NCI-H446 treated with DMSO at 0.1 percent for 48 hours (cell line): ENCODE measurements around the gene DEPDC7.
"Not testable (repeated sequence)": the region's sequence is repeated elsewhere in the genome, so short reads cannot be mapped to it uniquely, and the experiment has no call there.

Experiments used
- DNase-seq: peaks from one replicate; lab custom pipeline; 2025; lab: John Stamatoyannopoulos, UW

The DEPDC7 gene

GRCh38 chr11:33015621-33016551 lies at the start of gene DEPDC7:
Gene DEPDC7, plus strand, starts transcription at chr11:33015878. Its CDS starts 78 bp downstream, at chr11:33015956.
- peak; percentile 91 for DNase-seq

- DNase-seq, result no peak
Measured at GRCh38 chr11:32968541-32968940, 47.1 kb upstream of the DEPDC7 start.

GRCh38 chr11:32972233-32972632 lies 43.4 kb upstream of the DEPDC7 start:
- not testable (repeated sequence) for DNase-seq

GRCh38 chr11:32972781-32973180 lies 42.9 kb upstream of the DEPDC7 start:
- DNase-seq, result no peak

GRCh38 chr11:32982626-32983025 lies 33.1 kb upstream of the DEPDC7 start:
- DNase-seq, result no peak

GRCh38 chr11:32983506-32983905 lies 32.2 kb upstream of the DEPDC7 start:
- no peak for DNase-seq

GRCh38 chr11:32985600-32985999 lies 30.1 kb upstream of the DEPDC7 start:
- DNase-seq, result no peak

- DNase-seq, result no peak
Measured at GRCh38 chr11:32987851-32988250, 27.8 kb upstream of the DEPDC7 start.

GRCh38 chr11:32990481-32990880 lies 25.2 kb upstream of the DEPDC7 start:
- DNase-seq, result no peak

- no peak for DNase-seq
Measured at GRCh38 chr11:32991427-32991826, 24.3 kb upstream of the DEPDC7 start.

- no peak for DNase-seq
Measured at GRCh38 chr11:32991898-32992297, 23.8 kb upstream of the DEPDC7 start.

GRCh38 chr11:33000181-33000580 lies 15.5 kb upstream of the DEPDC7 start:
- no peak for DNase-seq

GRCh38 chr11:33001281-33001680 lies 14.4 kb upstream of the DEPDC7 start:
- no peak for DNase-seq

GRCh38 chr11:33001751-33002542 lies 13.7 kb upstream of the DEPDC7 start:
- DNase-seq, result no peak

GRCh38 chr11:33005175-33005574 lies 10.5 kb upstream of the DEPDC7 start:
- no peak for DNase-seq

- no peak for DNase-seq
Measured at GRCh38 chr11:33006010-33006409, 9.7 kb upstream of the DEPDC7 start.

- no peak for DNase-seq
Measured at GRCh38 chr11:33013755-33014154, 1.9 kb upstream of the DEPDC7 start.

- no peak for DNase-seq
Measured at GRCh38 chr11:33016654-33017053, 976 bp downstream of the DEPDC7 start.

- no peak for DNase-seq
Measured at GRCh38 chr11:33017478-33017877, 1.8 kb downstream of the DEPDC7 start.

GRCh38 chr11:33017965-33018364 lies 2.3 kb downstream of the DEPDC7 start:
- DNase-seq, result no peak

GRCh38 chr11:33018840-33019239 lies 3.2 kb downstream of the DEPDC7 start:
- no peak for DNase-seq

GRCh38 chr11:33021501-33021900 lies 5.8 kb downstream of the DEPDC7 start:
- no peak for DNase-seq

- DNase-seq, result no peak
Measured at GRCh38 chr11:33021937-33022336, 6.3 kb downstream of the DEPDC7 start.
